Duodenal mucosa (tissue), 2 donors: ENCODE results near the gene CRTC1.

ENCODE experiments used
- H3K27ac ChIP-seq: one replicate; pipeline ENCODE4 v1.7.0; 2013; ENCODE audit warnings: low read depth, low read length
- H3K27me3 ChIP-seq, 2 donors: one replicate each; pipeline ENCODE4 v1.7.0; 2013; ENCODE audit warnings: low read length in 2 of 2, control low read depth in 1 of 2; ENCODE audit not compliant: insufficient read depth in 2 of 2, control insufficient read depth in 1 of 2
- H3K36me3 ChIP-seq, 2 donors: one replicate each; pipeline ENCODE4 v1.7.0; 2013; ENCODE audit warnings: low read length in 2 of 2, control low read depth in 1 of 2; ENCODE audit not compliant: insufficient read depth in 2 of 2, control insufficient read depth in 1 of 2
- H3K4me1 ChIP-seq, 2 donors: one replicate each; pipeline ENCODE4 v1.7.0; 2013; ENCODE audit warnings: low read length in 2 of 2, control low read depth in 1 of 2; ENCODE audit not compliant: insufficient read depth in 2 of 2, control insufficient read depth in 1 of 2
- H3K4me3 ChIP-seq, 2 donors: one replicate each; pipeline ENCODE4 v1.7.0; 2013; ENCODE audit warnings: low read length in 2 of 2, low read depth in 1 of 2
- H3K9ac ChIP-seq, 2 donors: one replicate each; pipeline ENCODE4 v1.7.0; 2013; ENCODE audit warnings: low read length in 2 of 2, low read depth in 1 of 2
- H3K9me3 ChIP-seq, 2 donors: one replicate each; pipeline ENCODE4 v1.7.0; 2013; ENCODE audit warnings: low read length in 2 of 2, control low read depth in 1 of 2; ENCODE audit not compliant: control insufficient read depth in 1 of 2

The CRTC1 gene

DNA sequence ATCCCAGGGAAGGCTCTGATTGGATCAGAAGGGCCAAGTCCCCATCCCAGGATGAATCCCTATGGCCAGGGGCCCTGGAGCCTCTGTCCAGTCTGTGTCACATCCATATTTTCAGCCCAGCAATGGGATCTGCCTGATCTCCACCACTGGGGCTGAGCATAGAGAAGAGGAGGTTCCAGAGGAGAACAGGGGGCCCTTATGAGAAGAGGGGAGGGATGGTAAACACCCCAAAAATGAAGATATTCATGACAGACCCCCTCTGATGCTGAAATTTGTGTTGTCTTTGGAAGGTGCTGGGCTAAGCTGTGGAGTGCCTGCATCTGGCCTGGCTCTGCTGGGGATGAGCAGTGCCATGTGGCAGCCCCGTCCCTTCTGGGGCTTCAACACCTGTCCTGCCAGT is 32.2 kb upstream of the CRTC1 start:
- H3K4me3 ChIP-seq: no peak overlapping the region
- H3K4me1 ChIP-seq: peaks cover 0 to 20% of the 10 kb centered on the region in 2 donors
- no peaks in the 10 kb centered on the region for H3K36me3 ChIP-seq
- no peaks in the 10 kb centered on the region for H3K27me3 ChIP-seq
- no peak overlapping the region for H3K9ac ChIP-seq
- H3K9me3 ChIP-seq: no peaks in the 10 kb centered on the region
- H3K27ac ChIP-seq: peak overlapping the region; percentile 41

DNA sequence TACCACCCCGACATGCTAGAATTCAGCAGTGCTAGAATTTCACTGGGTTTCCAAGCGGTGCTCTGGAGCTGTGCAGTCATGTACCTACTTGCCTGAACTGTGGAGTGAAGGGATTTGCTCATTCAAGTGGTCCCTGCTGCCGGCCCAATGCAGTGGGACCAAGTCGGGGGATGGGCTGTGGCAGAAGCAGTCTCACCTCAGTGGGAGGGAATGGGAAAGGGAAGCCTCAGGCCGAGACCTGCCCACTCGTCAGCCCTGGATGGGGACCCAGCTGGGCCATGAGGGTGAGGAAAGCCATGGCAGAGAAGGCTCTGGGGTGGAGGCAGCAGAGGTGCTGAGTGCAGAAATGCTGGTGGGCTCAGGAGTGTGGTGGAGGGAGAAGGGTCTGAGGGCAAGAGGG is 31.7 kb upstream of the CRTC1 start:
- H3K27ac ChIP-seq: peak overlapping the region; percentile 41
- H3K36me3 ChIP-seq: no peaks in the 10 kb centered on the region
- H3K4me1 ChIP-seq: peaks cover 0 to 20% of the 10 kb centered on the region in 2 donors
- H3K9me3 ChIP-seq: no peaks in the 10 kb centered on the region
- H3K27me3 ChIP-seq: no peaks in the 10 kb centered on the region
- H3K4me3 ChIP-seq: no peak overlapping the region
- H3K9ac ChIP-seq: no peak overlapping the region

DNA sequence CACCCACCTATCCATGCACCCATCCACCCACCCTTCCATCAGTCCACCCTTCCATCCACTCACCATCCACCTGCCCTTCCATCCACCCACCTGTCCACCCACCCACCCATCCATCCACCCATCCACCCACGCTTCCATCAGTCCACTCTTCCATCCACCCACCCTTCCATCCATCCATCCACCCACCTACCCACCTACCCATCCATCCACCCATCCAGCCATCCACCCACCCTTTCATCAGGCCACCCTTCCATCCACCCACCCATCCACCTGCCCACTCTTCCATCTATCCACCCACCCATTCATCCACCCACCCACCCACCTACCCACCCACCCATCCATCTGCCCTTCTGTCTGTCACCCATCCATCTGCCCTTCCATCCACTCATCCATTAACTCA is 29.6 kb upstream of the CRTC1 start:
- H3K27me3 ChIP-seq: no peaks in the 10 kb centered on the region
- H3K4me1 ChIP-seq: peaks cover 0 to 19% of the 10 kb centered on the region in 2 donors
- H3K4me3 ChIP-seq: no peak overlapping the region
- H3K9ac ChIP-seq: no peak overlapping the region
- no peaks in the 10 kb centered on the region for H3K9me3 ChIP-seq
- no peak overlapping the region for H3K27ac ChIP-seq
- no peaks in the 10 kb centered on the region for H3K36me3 ChIP-seq

DNA sequence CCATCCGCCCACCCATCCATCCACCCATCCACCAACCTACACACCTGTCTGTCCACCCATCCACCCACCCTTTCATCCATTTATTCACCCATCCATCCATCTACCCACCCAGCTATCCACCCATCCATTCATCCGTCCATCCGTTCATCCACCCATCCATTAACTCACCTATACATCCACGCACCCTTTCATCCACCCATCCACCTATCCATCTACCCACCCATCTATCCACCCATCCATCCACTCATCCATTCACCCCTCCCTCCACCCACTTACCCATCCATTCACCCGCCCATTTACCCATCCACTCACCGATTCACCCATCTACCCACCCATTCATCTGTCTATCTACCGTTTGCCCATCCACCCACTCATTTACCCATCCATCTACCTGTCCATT is 29.0 kb upstream of the CRTC1 start:
- Histone ChIP-seq H3K27ac (no peak overlapping the region), H3K4me1 (peaks cover 3 to 16% of the 10 kb centered on the region in 2 donors)

DNA sequence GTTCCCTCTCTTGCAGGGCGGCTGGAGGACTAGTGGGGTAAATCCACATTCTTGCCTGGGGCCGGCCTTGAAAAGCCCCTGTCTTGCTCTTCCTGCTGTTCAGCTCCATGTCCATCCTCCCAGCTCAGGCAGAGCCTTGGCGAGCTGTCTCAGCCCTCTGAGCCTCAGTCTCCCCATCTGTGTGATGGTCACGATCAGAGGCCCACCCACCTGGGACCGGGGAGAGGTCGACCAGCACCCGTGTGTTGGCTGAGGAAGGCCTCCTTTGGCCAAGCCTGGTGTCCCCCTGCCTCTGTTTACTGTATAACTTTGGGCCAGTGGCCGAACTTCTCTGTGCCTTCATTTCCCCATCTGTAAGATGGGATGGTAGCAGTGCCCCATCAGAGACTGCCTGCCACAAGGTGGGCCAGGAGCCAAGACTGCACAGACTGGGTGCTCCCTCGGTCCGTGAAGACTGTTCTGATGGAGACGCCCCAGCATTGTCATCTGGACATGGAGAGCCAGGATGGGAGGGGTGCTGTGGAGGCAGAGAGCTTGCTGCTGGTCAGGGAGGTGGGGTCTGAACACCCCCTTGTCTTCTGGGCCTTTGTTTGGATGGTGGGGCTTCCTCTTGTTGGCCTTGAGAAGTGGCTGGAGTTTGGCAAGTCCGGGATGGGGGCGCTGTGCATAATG is 28.2 kb upstream of the CRTC1 start:
- Histone ChIP-seq H3K27ac (no peak overlapping the region), H3K4me3 (no peak overlapping the region), H3K4me1 (peaks cover 3 to 13% of the 10 kb centered on the region in 2 donors), H3K27me3 (no peaks in the 10 kb centered on the region), H3K9me3 (no peaks in the 10 kb centered on the region), H3K9ac (no peak overlapping the region), H3K36me3 (no peaks in the 10 kb centered on the region)

More for the DNA sequence above, 29.0 kb upstream of the CRTC1 start:
- H3K36me3 ChIP-seq: no peaks in the 10 kb centered on the region
- no peaks in the 10 kb centered on the region for H3K9me3 ChIP-seq
- H3K27me3 ChIP-seq: no peaks in the 10 kb centered on the region
- no peak overlapping the region for H3K4me3 ChIP-seq
- H3K9ac ChIP-seq: no peak overlapping the region

DNA sequence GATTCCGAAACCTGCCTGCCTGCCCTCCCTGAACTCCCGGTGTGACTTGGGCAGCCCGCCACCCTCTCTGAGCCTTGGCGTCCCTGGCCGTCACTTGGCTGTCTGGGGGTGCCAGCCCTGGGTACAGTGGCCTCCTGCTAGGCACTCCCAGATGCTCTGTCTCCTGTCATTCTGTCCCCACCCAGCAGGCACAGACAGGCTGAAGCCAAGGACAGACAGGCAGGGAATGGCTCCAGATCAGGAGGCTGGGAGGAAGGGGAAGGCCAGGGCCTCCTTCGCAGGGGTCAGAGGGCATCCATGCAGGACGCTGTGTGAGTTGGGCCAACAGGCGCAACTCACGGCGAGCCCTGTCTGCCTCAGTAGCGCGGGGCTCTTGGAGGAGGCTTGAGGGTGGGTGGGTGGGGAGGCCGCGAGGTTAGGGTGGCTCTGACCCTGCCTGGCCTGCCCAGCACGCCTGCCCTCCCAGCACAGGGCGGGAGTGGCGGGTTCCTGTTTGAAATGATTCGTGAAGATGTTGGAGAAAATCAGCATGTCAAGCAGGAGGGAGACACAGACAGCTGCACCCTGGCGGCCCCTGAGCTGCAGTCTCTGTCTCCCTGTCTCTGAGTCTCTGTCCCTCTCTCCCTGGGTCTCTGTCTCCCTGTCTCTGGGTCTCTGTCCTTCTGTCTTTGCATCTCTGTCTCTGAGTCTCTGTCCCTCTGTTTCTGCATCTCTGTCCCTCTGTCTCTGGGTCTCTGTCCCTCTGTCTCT is 27.0 kb upstream of the CRTC1 start:
- Histone ChIP-seq H3K4me1 (peaks cover 3 to 13% of the 10 kb centered on the region in 2 donors), H3K27me3 (no peaks in the 10 kb centered on the region), H3K4me3 (no peak overlapping the region), H3K27ac (no peak overlapping the region), H3K9me3 (no peaks in the 10 kb centered on the region), H3K36me3 (no peaks in the 10 kb centered on the region), H3K9ac (no peak overlapping the region)

DNA sequence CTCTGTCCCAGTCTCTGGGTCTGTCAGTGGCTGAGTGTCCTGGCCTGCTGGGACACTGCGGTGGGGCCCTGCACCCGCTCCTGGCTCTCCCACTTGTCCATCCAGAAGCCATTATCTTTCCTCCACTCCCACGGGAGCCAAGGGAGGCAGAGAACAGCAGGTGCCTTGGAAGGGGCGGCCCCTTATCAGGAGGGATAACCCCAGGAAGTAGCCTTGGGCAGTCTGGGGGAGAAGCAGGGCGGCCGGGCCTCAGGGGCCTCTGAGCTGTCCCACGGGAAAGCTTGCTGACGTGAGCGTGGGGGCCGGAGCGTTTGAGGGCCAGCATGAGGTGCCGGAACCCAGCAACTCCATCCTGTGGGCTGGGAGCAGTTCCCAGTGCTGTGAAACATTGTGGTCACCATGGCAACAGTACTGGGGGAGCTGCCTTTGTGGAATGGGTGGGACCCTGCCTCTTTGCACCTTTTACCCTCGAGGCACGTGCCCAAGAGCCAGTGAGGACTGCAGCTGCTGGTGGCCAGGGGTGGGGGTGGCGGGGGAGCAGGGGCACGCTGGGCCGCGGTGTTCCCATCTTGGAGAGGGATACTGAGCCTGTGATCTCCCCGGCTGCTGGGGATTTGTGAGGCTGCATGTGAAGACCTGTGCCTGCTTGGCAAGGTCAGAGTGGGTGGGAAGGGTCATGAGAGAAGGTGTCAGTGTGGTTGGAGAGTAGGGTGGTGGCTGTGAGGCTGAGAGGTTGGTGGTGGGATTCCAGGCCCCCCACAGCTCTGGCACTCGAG is 25.7 kb upstream of the CRTC1 start:
- H3K4me1 ChIP-seq: peaks cover 3 to 8% of the 10 kb centered on the region in 2 donors
- H3K4me3 ChIP-seq: no peak overlapping the region
- no peaks in the 10 kb centered on the region for H3K9me3 ChIP-seq
- no peaks in the 10 kb centered on the region for H3K36me3 ChIP-seq
- H3K9ac ChIP-seq: no peak overlapping the region
- H3K27me3 ChIP-seq: no peaks in the 10 kb centered on the region
- no peak overlapping the region for H3K27ac ChIP-seq

DNA sequence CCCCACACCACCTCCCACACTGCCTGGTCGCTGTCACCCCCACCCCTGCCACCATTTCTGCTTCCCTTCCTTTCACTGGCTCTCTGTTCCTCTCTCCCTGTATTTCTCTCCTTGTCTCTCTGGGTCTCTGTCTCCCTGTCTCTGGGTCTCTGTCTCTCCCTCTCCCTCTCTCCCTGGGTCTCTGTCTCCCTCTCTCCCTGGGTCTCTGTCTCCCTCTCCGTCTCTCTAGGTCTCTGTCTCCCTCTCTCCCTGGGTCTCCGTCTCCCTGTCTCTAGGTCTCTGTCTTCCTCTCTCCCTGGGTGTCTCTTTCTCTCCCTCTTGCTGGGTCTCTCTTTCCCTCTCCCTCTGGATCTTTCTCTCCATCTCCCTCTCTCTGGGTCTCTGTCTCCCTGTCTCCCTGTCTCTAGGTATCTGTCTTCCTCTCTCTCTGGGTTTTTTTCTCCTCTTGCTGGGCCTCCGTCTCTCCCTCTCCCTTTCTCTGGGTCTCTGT is 25.1 kb upstream of the CRTC1 start:
- Histone ChIP-seq H3K4me3 (no peak overlapping the region), H3K36me3 (no peaks in the 10 kb centered on the region), H3K9me3 (no peaks in the 10 kb centered on the region), H3K27me3 (no peaks in the 10 kb centered on the region), H3K4me1 (peaks cover 3 to 8% of the 10 kb centered on the region in 2 donors), H3K9ac (no peak overlapping the region), H3K27ac (no peak overlapping the region)

DNA sequence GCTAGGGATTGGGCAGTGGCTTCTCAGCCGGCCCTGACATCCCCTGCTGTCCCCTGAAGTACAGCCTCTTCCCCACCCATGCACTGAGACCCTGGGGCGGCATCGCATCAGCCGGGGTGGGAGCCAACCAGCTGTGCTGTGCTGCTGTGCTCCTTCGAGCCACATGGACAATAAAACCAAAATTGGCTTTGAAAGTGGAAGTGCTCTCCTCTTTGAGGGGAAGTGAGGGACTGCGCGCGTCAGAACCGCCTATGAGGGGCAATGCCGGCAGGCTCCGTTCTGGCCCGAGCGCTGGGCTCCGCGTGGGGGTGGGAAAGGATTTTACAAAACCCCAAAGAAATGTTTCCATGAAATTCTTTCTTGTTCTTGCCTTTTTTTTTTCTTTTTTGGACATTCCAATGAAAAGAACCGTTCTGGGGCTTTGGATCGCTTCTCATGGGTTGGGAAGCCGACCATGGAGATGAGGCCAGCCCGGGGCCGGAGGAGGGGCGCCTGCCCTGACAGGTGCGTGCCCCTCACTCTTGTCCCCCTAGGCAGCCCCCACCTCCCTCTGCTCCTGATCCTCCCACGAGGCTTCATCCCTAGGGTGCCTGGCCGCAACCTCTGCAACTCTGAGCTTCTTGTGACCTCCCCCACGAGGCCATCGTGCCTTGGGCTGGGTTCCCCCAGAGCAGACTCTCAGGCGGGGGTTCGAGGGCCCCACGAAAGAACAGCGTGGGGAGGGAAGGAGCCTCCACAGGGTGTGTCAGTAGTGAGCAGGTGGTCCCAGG is 24.0 kb upstream of the CRTC1 start:
- Histone ChIP-seq H3K4me1 (peaks cover 3 to 8% of the 10 kb centered on the region in 2 donors), H3K4me3 (peak overlapping the region in 1 of 2 donors; percentile 10), H3K9ac (no peak overlapping the region), H3K36me3 (no peaks in the 10 kb centered on the region), H3K9me3 (no peaks in the 10 kb centered on the region), H3K27me3 (no peaks in the 10 kb centered on the region), H3K27ac (peak overlapping the region; percentile 61)
